RWPE1 (cell line): ENCODE measurements around the gene FGF22.

ENCODE experiments used
- CTCF ChIA-PET: fragments of 350-600 bp; sonication (Branson Sonifier 250); formaldehyde crosslinking; extraction: SDS; loops from one replicate; lab custom pipeline; 2021; lab: Yijun Ruan, JAX
- POLR2A ChIA-PET: fragments of 400-600 bp; formaldehyde crosslinking; extraction: SDS; loops from one replicate; lab custom pipeline; 2020; ENCODE audit warnings: antibody characterized with exemption; ENCODE audit not compliant: low non-redundant PET; lab: Yijun Ruan, JAX
- DNase-seq: peaks from one replicate; pipeline ENCODE4 v3.0.0; 2012; ENCODE audit warnings: low spot score
- H3K27ac ChIP-seq: fragments of 450-650 bp; 2 replicates; pipeline ENCODE4 v1.5.1; 2017
- TF ChIP-seq, protein P1 (sequence below): fragments of 450-650 bp; conservative IDR thresholded peaks from 2 replicates; pipeline ENCODE4 v1.5.1; 2017; ENCODE audit warnings: low read depth, mild to moderate bottlenecking

FGF22 gene

DNA sequence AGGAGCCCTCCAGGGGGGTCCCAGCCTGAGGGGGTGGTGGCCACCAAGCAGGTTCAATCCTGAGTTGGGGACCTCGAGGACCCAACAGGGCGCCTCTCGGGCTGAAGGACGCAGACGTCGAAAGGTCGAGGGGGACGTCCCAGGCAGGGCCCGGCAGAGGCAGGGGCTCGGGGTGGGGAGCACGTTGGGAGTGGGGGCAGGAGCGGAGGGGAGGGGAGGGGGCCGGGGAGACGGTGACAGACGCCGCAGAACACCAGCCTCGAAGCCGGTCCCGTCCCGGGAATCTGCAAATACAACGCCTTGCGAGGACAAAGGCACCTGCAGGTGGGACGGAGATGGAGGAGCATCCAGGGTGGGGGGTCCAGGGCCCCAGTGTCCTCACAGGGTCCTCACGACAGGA, 4.1 kb downstream of the FGF22 start:
- POLR2A ChIA-PET = no interaction called here
- CTCF ChIA-PET = no interaction called here
- no peak for DNase-seq
- peak overlapping the region; percentile 58 for H3K27ac ChIP-seq
- TF ChIP-seq, protein P1, sequence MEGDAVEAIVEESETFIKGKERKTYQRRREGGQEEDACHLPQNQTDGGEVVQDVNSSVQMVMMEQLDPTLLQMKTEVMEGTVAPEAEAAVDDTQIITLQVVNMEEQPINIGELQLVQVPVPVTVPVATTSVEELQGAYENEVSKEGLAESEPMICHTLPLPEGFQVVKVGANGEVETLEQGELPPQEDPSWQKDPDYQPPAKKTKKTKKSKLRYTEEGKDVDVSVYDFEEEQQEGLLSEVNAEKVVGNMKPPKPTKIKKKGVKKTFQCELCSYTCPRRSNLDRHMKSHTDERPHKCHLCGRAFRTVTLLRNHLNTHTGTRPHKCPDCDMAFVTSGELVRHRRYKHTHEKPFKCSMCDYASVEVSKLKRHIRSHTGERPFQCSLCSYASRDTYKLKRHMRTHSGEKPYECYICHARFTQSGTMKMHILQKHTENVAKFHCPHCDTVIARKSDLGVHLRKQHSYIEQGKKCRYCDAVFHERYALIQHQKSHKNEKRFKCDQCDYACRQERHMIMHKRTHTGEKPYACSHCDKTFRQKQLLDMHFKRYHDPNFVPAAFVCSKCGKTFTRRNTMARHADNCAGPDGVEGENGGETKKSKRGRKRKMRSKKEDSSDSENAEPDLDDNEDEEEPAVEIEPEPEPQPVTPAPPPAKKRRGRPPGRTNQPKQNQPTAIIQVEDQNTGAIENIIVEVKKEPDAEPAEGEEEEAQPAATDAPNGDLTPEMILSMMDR = no peak

DNA sequence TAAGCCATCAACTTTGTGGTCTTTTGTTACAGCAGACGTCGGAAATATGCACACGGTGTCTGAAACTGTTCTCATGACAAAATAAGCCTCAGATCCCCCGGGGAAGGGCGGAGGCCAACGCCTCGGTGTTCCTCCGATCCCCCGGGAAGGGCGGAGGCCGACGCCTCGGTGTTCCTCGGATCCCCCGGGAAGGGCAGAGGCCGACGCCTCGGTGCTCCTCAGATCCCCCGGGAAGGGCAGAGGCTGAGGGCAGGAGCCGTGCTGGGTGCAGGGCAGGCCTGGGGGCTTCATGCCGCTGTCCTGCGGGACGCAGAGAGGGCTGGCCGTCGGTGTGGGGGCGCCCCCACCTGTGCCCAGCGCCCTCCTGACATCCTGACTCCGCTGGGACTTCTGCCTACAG, 4.7 kb downstream of the FGF22 start:
- peak overlapping the region; percentile 58 for H3K27ac ChIP-seq
- TF ChIP-seq, protein P1 = no peak

DNA sequence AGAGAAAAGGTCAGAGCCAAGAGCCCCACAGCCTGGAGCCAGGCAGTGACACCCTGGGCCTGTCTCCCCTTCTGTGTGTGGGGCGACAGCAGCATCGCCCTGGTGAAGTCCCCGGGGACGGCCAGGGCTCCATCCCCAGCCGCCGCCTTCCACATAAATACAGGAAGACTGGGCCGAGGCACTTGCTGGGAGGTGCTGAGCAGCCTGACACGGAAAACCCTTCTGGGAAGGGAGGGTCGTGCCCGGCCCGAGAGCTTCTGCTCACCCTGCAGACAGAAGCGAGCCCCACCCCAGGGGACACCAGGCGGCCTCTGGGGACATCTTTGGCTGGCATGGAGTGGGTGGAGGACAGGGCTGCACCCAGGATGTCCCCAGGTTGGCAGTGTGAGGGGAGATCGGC, 5.1 kb downstream of the FGF22 start:
- TF ChIP-seq, protein P1 = no peak
- no peak for DNase-seq
- ChIA-PET CTCF (interaction anchor here (0.7 kb wide), 1 partner anchor 92 kb away, joined by 3 read pairs; no protein-coding TSS in a partner anchor), POLR2A (interaction anchor here (0.6 kb wide), 1 partner anchor 31 kb away, joined by 4 read pairs; no protein-coding TSS in a partner anchor)
- H3K27ac ChIP-seq = peak overlapping the region; percentile 58

More for the DNA sequence above, 4.7 kb downstream of the FGF22 start:
- CTCF ChIA-PET = no interaction called here
- POLR2A ChIA-PET = no interaction called here
- DNase-seq = no peak

DNA sequence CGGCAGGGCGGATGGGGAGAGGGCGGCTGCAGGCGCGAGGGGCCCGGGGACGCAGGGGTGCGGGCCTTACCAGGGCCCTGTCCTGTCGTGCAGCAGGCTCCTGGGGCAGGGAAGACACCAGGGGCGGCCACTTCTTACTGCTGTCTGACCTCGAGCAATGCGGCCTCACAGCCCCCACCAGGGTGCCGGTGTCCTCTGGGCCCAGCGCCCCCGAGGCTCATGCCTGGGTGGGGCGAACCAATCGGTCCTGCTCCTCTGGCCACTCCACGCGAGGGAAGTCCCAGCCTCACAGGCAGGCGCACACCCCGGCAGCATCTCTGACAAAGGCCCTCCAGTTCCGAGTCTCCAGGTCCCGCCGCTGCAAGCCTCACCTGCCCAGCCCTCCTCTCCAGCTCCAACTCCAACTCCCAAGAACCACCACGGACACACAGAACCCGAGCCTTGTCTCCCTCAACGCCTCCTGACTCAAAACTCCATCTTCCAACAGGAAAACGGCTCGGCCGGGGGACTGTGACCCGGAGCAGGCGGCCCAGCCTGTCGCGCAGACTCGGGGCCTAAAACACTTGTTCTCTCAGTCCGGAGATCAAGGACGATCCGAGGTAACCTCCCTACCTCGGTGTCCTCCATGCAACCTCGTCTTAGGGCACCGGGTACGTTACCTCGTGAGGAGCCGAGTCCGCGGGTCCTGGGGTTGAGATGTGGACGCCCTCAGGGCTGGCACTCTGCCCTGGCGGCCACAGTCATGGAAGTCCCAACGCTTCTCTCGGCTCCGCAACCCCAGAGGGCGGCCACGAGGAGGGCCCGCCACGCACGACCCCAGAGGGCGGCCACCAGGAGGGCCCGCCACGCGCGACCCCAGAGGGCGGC, 6.5 kb downstream of the FGF22 start:
- no peak for DNase-seq
- H3K27ac ChIP-seq = peak overlapping the region; percentile 58
- TF ChIP-seq, protein P1 = no peak
- ChIA-PET POLR2A (no interaction called here), CTCF (interaction anchor here (0.7 kb wide), 1 partner anchor 50 kb away, joined by 3 read pairs; no protein-coding TSS in a partner anchor)

DNA sequence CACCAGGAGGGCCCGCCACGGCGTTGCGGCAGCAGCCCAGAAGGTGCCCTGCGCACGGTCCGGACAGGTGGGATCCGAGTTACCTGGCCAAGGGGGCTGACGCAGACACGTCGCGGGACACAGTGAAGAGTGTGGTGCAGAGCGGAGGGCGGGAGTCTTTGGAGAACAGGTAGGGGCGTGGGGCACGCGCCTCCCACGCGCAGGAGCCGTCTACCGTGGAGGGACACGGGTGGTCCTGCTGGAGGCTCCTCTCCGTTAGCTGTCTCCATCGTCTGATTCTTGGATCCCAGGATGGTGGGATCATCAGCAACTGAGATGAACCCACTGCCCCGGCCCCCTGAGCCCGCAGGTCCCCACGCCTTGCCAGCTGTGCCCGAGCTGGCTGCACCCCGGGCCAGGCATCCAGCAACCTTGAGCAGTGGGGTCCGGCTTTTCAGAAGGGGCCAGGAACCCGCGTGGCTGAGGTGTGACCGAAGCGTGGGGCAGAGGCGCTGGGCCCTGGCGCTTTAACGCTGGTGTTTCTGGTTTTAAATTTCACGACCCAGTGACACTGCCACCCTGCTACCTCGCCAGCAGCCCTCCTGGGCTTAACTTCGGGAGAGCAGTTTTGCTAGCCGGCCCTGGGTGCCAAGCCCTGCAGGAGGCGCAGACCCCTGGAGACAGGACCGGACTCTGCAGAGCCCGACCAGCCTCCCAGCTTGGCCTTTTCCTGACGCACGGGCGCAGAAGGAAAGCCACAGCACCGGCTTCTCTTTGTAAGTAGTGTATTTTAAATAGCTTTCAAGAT, 7.3 kb downstream of the FGF22 start:
- TF ChIP-seq, protein P1 = no peak
- ChIA-PET POLR2A (no interaction called here), CTCF (no interaction called here)
- DNase-seq = no peak
- H3K27ac ChIP-seq = peak overlapping the region; percentile 58

DNA sequence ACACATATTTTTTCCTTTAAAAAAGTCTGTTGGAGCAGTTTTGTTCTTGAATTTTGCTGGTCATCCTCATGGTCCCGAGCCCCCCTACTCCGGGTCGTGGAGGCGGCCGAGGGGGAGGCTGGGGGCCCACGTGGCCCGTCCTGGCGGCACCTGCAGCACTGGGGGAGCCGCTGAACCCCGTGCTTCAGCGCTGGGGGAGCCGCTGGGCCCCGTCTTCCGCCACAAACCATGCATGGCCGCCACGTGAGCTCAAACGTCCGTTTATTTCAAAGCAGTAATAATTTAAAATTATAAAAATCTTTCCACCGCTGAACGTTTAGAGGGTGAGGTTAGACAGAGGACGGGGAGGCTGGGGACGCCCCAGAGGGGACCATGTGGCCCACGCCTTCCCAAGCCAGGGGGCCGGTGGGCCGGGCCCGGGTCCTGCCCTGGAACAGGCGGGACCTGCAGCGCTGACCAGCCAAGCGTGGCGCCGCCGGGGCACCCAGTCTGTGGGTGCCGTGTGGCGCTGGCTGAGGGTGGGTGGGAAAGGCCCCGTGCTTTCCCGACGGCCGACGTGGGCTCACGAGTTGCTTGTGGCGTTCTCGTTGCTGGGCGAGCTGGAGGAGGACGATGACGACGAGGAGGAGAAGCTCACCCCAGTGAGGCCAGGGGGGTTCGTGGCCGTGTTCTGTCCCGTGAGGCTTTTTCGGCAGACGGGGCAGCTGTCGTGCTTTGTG, 8.0 kb downstream of the FGF22 start:
- CTCF ChIA-PET = no interaction called here
- H3K27ac ChIP-seq = peak overlapping the region; percentile 58
- TF ChIP-seq, protein P1 = no peak
- no peak for DNase-seq
- POLR2A ChIA-PET = interaction anchor here (0.6 kb wide), 1 partner anchor 164 kb away, joined by 4 read pairs; no protein-coding TSS in a partner anchor
